ENCODE measurements around the gene MYL10.

Gene MYL10

GRCh38 chr7:101599787-101600186, 29.3 kb downstream of the MYL10 start:
- no peak overlapping the region for H3K4me3 ChIP-seq (ENCODE audit: low read depth, low read length)
- no peak overlapping the region for H3K9ac ChIP-seq
- H3K4me2 ChIP-seq (ENCODE audit: low read length), result no peak overlapping the region
- TF ChIP-seq CTCF (IDR thresholded peaks at IDR 0.05), result no peak
- H3K4me1 ChIP-seq, result no peaks in the 10 kb centered on the region
- H3K36me3 ChIP-seq (ENCODE audit: control insufficient read depth, insufficient read depth, low read length), result no peaks in the 10 kb centered on the region
- no peak overlapping the region for H2AFZ ChIP-seq
- H3K79me2 ChIP-seq, result no peaks in the 10 kb centered on the region
- no peak overlapping the region for H3K27ac ChIP-seq
- no peaks in the 10 kb centered on the region for H3K27me3 ChIP-seq (ENCODE audit: control insufficient read depth, insufficient read depth, low read length)
- no peaks in the 10 kb centered on the region for H3K9me3 ChIP-seq (ENCODE audit: control insufficient read depth, low read length)

- Histone ChIP-seq H3K36me3 (ENCODE audit: control insufficient read depth, insufficient read depth, low read length) (no peaks in the 10 kb centered on the region), H2AFZ (no peak overlapping the region), H3K9me3 (ENCODE audit: control insufficient read depth, low read length) (no peaks in the 10 kb centered on the region), H3K4me2 (ENCODE audit: low read length) (no peak overlapping the region), H3K4me1 (no peaks in the 10 kb centered on the region), H3K27me3 (ENCODE audit: control insufficient read depth, insufficient read depth, low read length) (no peaks in the 10 kb centered on the region), H3K9ac (no peak overlapping the region), H3K4me3 (ENCODE audit: low read depth, low read length) (no peak overlapping the region), H3K27ac (no peak overlapping the region), H3K79me2 (no peaks in the 10 kb centered on the region)
- TF ChIP-seq CTCF (IDR thresholded peaks at IDR 0.05), result no peak
Measured at GRCh38 chr7:101598986-101599771, 29.9 kb downstream of the MYL10 start.

GRCh38 chr7:101598422-101598985, 30.6 kb downstream of the MYL10 start:
- no peaks in the 10 kb centered on the region for H3K9me3 ChIP-seq (ENCODE audit: control insufficient read depth, low read length)
- H3K4me2 ChIP-seq (ENCODE audit: low read length), result no peak overlapping the region
- no peak overlapping the region for H3K4me3 ChIP-seq (ENCODE audit: low read depth, low read length)
- no peaks in the 10 kb centered on the region for H3K4me1 ChIP-seq
- no peaks in the 10 kb centered on the region for H3K79me2 ChIP-seq
- H3K36me3 ChIP-seq (ENCODE audit: control insufficient read depth, insufficient read depth, low read length), result no peaks in the 10 kb centered on the region
- no peak overlapping the region for H3K9ac ChIP-seq
- H3K27me3 ChIP-seq (ENCODE audit: control insufficient read depth, insufficient read depth, low read length), result no peaks in the 10 kb centered on the region
- no peak for TF ChIP-seq CTCF (IDR thresholded peaks at IDR 0.05)
- no peak overlapping the region for H3K27ac ChIP-seq
- no peak overlapping the region for H2AFZ ChIP-seq

GRCh38 chr7:101597941-101598340, 31.2 kb downstream of the MYL10 start:
- no peak overlapping the region for H3K27ac ChIP-seq
- no peak for TF ChIP-seq CTCF (IDR thresholded peaks at IDR 0.05)
- no peaks in the 10 kb centered on the region for H3K27me3 ChIP-seq (ENCODE audit: control insufficient read depth, insufficient read depth, low read length)
- H3K9me3 ChIP-seq (ENCODE audit: control insufficient read depth, low read length), result no peaks in the 10 kb centered on the region
- H3K4me1 ChIP-seq, result no peaks in the 10 kb centered on the region
- no peak overlapping the region for H2AFZ ChIP-seq
- no peaks in the 10 kb centered on the region for H3K36me3 ChIP-seq (ENCODE audit: control insufficient read depth, insufficient read depth, low read length)
- no peak overlapping the region for H3K4me2 ChIP-seq (ENCODE audit: low read length)
- no peaks in the 10 kb centered on the region for H3K79me2 ChIP-seq
- H3K9ac ChIP-seq, result no peak overlapping the region
- no peak overlapping the region for H3K4me3 ChIP-seq (ENCODE audit: low read depth, low read length)

- H3K27me3 ChIP-seq (ENCODE audit: control insufficient read depth, insufficient read depth, low read length), result no peaks in the 10 kb centered on the region
- H3K4me1 ChIP-seq, result no peaks in the 10 kb centered on the region
- H3K79me2 ChIP-seq, result no peaks in the 10 kb centered on the region
- no peak for TF ChIP-seq CTCF (IDR thresholded peaks at IDR 0.05)
- no peak overlapping the region for H3K4me2 ChIP-seq (ENCODE audit: low read length)
- H3K4me3 ChIP-seq (ENCODE audit: low read depth, low read length), result no peak overlapping the region
- no peaks in the 10 kb centered on the region for H3K36me3 ChIP-seq (ENCODE audit: control insufficient read depth, insufficient read depth, low read length)
- no peak overlapping the region for H2AFZ ChIP-seq
- H3K9ac ChIP-seq, result no peak overlapping the region
- H3K9me3 ChIP-seq (ENCODE audit: control insufficient read depth, low read length), result no peaks in the 10 kb centered on the region
- H3K27ac ChIP-seq, result no peak overlapping the region
Measured at GRCh38 chr7:101596898-101597297, 32.2 kb downstream of the MYL10 start.

Data from parathyroid adenoma (tissue), 2 donors.